ENCODE data around the gene CRKL. TPM values are rescaled to one million over a fixed set of nuclear protein-coding genes. Genes with fewer than 3 reads are reported as not detected.

The CRKL gene
- polyA plus RNA-seq, 12 donors = 44.7 to 57.0 (median 51.8) TPM; not detected in 1

- no peak for DNase-seq
Observed at GRCh38 chr22:20980938-20981722, 63.9 kb downstream of the CRKL start.

GRCh38 chr22:20981787-20982562 is 64.8 kb downstream of the CRKL start, which contains the start of gene LZTR1:
Gene LZTR1, plus strand, starts transcription at chr22:20982297. Its CDS starts 75 bp downstream, at chr22:20982372.
- DNase-seq = peak; percentile 88

DNA sequence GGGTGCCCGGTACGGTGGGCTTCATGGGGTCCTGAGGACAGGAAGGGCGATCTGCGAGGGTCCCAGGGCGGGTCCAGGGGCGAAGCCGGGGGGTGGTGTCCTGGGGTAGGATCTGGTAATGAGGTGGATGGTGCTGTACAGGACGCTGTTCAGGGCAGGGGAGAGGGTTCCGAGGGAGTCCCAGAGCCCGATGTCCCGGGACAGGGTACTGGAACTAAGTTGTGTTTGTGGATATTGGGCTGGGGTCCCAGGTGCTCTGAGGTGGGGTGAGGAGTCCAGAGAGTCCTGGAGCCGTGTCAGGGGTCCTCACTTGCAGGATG is 65.3 kb downstream of the CRKL start:
- no peak for DNase-seq

GRCh38 chr22:20983081-20983771 is 66.0 kb downstream of the CRKL start:
- no peak for DNase-seq

GRCh38 chr22:20985720-20986119 is 68.5 kb downstream of the CRKL start:
- DNase-seq = no peak

- no peak for DNase-seq
Observed at GRCh38 chr22:20986365-20986764, 69.2 kb downstream of the CRKL start.

- no peak for DNase-seq
Observed at GRCh38 chr22:20987375-20987774, 70.2 kb downstream of the CRKL start.

- no peak for DNase-seq
Observed at GRCh38 chr22:20988573-20989322, 71.5 kb downstream of the CRKL start.

DNA sequence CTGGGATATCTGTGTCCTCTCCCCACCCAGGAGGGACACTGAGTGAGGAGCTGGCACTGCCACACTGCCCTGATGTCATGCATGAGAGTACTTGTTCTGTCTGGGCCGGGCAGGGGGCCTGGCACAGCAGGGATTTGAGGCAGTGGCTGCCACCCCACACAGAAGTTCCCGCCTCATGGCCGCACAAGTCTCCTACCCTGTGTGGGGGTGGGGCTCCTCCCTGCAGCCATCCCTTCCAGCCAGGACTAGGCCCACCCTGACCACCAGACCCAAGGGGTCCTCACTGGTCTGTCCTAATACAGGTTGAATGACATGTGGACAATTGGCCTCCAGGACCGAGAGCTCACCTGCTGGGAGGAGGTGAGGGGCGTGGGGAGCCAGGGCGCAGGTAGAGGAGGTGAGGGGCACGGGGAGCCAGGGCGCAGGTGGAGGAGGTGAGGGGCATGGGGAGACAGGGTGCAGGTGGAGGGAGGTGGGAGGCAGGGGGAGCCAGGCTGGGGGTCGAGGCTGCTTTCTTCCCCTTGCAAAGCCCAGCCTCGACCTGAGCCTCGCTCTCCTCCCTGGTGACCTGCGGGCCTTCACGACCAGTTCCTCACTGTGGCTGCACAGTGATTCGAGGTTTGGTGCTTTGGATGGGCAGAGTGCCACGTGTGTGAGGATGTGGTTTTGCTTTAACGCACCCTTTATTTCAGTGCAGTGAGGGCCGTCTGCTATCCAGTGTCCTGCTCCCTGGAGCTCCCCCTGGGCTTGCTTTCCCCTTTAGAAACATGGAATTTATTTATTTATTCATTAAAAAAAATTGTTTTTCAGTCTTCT is 72.3 kb downstream of the CRKL start:
- no peak for DNase-seq

DNA sequence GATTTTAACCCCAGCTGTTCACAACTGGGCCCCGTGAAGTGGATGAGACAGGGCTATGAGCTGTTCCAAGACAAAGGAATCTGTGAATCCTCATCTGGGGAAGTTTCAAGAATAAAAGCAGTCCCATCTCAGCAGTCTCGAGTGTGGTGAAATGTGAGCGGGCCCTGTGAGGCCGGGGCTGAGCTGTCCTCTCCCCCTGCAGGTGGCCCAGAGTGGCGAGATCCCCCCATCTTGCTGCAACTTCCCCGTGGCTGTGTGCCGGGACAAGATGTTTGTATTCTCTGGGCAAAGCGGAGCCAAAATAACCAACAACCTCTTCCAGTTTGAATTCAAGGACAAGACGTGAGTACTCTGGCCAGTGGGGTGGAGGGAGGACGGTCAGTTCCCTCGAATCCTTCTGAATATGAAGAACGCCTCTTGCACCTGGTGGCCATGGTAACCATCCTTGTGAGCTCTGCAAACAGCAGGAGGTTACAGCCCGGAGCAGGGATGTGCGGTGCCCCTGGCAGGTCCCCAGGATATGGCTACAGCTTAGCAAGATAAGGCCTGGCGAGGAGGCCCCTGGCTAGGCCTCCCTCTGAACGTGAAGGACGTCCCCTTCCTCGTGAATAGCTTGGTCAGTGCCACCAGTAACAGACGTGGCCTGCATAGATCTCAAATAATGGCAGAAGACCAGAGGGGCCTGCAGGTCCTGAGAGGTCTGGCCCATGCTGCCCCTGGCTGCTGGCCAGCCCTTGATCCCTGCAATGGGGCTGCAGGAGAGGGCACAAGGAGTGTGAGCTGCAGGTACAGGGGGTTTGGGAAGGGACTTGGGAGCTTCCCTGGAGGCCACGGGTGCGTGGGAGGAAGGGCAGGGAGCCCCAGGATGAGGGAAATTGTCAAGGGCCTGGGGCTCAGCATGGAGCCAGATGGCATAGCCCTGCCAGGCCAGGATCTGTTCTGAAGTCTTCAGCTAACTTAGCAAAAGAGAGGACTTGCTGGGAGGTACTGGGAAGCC is 73.3 kb downstream of the CRKL start:
- DNase-seq = no peak

DNA sequence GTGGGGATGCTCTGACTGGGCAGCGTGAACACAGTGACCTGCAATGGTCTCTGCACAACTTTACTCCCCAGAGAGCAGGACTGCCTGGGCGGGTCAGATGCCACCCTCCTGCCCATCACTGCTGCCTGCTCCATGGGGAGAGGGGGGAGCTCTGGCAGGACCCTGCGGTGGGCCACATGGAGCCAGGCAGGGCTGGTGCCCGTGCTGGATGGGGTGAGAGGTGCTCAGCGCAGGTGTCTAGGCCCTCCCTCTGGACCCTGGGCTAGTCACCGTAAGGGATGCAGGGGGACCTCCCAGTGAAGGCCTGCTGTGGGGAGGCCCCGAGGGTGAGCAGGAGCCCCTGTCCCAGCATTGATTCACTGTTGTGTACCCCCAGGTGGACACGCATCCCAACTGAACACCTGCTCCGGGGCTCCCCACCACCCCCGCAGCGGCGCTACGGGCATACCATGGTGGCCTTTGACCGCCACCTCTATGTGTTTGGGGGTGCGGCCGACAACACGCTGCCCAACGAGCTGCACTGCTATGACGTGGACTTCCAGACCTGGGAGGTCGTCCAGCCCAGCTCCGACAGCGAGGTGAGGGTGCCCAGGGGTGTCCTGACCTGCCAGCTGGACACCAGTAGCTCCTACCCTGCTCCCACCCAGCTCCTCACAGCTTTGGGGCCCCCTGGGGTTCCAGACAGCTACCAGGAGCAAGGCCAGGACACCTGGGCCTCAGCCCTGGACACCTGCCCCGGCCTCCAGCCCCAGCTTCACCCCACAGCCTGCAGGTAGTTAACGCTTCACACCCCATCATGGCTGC is 74.2 kb downstream of the CRKL start:
- no peak for DNase-seq

DNA sequence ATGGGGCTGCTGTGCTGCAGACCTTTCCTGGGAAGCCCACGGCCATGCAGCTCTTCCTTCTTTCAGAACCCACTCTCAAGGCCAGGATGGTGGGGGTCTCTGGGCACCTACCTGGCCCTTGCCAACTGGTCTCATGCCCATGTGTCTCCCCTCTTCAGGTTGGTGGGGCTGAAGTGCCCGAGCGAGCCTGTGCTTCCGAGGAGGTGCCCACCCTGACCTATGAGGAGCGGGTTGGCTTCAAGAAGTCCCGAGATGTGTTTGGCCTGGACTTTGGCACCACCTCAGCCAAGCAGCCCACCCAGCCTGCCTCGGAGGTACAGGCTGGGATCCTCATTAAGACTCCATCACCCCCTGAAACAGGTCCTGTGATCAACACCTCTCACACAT is 74.8 kb downstream of the CRKL start:
- no peak for DNase-seq

DNA sequence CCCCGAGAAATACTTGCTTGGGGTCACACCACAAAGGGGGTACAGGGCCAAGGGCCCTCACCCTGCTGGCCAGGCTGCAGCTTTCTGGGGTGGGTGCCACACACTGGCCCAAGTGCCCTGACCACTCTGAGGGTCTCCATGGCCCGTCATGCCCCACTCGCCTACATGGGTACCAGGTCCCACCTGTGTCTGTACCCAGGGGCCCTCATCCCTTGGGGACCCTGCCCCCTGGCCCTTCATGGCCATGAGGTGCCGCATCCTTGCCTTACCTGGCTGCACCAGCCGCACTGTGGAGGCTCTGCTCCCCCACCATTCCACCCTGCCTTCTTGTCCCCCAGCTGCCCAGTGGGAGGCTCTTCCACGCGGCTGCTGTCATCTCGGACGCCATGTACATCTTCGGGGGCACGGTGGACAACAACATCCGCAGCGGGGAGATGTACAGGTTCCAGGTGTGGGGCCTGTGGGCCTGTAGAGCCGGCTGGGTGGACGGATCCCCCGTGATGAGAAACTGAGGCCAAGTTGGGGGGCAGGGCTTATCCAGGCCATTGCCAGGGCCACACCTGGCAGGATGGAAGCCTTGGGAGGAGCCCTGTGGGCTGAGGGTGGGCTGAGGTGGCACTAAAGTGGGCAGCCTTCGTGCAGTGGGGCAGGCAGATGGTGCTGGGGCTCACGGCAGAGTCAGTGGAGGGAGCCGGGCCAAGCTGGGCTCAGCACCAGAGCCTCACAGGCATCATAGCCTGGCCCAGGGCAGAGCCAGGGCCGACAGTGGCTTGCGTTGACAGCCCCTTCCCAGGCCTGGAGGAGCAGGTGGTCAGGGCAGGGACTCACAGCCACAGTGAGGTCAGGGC is 75.5 kb downstream of the CRKL start:
- no peak for DNase-seq

- no peak for DNase-seq
Observed at GRCh38 chr22:20993304-20994127, 76.3 kb downstream of the CRKL start.

DNA sequence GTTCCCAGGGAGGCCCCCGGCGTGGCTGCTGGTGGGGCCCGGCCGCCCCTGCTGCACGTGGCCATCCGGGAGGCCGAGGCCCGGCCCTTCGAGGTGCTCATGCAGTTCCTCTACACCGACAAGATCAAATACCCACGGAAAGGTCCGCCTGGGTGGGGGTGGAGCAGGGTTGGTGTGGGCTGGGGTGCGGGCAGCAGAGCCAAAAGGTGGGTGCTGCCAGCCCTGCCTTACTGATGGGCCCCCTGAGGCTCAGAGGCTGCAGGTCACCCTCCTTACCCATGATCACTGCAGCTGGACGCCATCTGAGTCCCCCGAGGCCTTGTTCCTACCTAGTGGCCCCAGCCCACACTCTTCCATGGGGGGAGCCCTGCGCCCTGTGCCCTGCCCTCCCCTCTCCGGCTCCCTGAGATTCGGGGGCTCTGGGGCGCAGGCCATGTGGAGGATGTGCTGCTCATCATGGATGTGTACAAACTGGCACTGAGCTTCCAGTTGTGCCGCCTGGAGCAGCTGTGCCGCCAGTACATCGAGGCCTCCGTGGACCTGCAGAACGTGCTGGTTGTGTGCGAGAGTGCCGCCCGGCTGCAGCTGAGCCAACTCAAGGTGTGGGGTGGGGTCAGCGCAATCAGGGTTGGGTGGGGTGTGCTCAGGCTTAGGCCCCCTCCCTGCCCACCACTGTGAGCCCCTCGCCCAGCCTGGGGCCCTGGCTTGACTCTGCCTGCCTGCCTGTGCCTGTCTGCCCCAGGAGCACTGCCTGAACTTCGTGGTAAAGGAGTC is 77.1 kb downstream of the CRKL start:
- no peak for DNase-seq

DNA sequence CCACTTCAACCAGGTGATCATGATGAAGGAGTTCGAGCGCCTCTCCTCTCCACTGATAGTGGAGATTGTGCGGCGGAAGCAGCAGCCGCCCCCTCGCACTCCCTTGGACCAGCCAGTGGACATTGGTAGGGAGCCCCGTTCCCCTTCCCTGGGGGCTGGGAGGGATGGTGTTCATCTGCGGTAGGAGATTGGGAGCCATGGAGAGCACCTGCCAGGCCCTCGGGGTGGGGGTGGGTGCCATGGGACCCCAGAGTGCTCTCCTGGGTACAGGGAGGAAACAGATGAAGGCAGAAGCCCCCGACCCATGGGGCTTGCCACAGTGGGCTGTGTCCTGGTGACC is 77.7 kb downstream of the CRKL start:
- no peak for DNase-seq
